Measurements from ENCODE around the gene ALPL.
A peak's percentile ranks its signal among the peaks of the same experiment; 100 is the strongest.
"Not testable (repeated sequence)": the region's sequence is repeated elsewhere in the genome, so short reads cannot be mapped to it uniquely, and the experiment has no call there.

ALPL gene

DNA sequence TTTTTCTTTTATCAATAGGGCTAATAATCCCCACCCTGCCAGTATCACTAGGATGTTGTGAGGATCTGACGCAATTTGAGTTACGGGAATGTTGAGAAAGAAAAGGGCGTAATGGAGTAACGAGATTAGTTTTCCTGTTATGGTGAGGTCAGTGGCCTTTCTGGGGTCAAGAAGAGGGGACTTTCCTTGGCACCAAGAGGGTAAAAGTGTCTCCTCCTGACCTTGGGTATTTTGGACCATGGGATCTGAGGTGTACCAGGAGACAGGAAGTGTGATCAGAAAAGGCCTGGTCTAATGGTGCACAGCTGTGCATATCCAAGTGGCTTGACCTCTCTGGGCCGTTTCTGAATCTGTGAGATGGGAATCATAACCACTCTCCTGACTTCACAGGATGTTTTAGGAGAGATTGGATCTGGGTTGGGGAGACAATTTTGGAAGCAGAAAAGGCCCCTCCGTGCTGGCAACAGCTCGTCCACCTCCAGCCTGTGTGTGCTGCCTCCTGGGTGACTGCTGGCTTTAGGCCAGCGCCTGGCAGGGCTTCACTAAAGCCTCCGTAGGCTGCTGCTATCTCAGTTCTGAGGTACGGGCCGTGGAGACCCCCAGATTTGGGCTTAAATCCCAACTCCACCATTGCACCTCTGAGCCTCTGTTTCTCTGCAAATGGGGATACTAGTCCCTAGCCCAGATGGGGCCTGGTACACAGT lies 37.1 kb downstream of the ALPL start:
- intact Hi-C loops (cut with DNase I): no loop called here
- no peak for DNase-seq

DNA sequence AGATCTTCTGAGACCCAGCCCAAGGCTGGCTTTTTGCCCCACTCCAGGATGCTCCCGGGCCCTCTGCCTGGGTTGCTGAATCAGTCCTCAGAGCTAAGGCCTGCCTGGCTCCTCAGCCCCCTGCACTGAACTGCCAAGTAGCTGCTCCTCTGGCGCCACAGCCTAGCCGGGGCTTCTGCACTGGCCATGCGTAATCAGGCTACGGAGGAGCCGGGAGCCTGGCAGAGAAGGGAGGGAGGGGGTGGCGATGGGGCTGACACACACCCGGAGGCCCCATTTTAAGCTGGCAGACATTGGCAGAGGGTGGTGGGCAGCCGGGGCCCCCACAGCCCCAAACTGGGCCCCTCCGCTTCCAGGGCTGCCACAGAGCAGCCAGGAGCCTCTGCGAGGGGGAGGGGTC lies 38.7 kb downstream of the ALPL start:
- DNase-seq: peak in 31 of 42 donors; percentile 6 to 85 (median 47)
- intact Hi-C loops (cut with DNase I): no loop called here

DNA sequence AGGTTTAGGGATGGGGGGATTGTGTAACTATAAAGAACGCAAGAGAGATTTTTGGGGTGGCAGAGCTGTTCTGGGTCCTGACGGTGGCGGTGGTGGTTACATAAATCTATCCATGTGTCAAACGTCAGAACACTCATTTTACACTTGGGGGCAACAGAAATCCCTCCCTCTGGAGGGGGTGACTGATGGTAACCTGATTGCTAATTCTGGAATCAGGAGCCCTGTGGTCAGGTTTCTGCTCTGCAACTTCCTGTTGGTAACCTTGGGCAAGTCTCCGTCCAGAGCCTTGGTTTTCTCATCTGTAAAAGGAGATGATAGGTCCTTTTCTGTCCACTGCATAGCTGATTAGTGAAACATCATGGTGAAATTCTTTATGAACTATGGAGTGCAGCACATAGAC lies 40.9 kb downstream of the ALPL start:
- DNase-seq: no peak
- intact Hi-C loops (cut with DNase I): no loop called here

DNA sequence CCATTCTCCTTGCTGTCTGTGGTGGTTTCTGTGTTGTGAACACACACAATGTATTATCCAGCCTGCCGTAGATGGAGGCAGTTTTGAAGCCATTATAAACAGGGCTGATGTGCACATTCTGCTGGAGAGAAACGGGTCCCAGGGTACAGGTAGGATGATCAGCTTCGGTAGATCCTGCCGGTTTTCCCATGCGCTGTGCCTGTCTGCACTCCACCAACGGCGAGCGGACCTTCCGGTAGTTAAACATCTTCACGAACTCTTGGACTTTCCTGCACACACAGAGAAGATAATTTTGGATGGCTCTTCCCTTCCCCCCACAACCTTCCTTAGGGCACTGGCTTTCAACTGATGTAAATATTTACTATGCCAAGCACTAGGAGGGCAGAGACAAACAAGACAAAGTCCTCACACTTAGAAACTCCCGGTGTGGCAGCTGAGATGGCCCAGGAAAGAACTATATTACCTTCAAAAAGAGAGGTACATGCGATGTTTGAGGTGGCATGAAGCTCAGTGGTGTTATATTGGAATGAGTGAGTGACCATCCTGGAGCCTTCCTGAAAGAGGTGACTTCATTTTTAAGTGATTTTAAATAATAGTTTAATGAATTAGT lies 41.7 kb downstream of the ALPL start:
- intact Hi-C loops (cut with DNase I): no loop called here
- DNase-seq: no peak

DNA sequence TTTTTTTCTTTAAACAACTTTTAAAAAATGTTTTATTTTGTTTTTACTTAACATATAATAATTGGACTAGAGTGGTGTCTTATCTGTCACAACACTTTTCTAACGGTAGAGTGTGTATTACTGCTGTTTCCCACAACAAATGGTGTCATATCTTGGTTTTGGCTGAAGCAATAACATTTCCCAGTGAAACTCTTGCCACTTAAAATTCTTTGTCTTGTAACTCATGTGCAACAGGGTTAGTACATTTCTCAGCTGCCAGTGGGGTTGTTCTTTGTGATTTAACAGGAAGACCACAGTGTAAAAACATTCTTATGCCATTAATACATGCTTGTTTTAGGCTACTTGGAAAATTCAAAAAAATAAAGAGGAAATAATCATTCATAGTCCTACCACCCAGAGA lies 43.5 kb downstream of the ALPL start:
- intact Hi-C loops (cut with DNase I): no loop called here
- no peak for DNase-seq

DNA sequence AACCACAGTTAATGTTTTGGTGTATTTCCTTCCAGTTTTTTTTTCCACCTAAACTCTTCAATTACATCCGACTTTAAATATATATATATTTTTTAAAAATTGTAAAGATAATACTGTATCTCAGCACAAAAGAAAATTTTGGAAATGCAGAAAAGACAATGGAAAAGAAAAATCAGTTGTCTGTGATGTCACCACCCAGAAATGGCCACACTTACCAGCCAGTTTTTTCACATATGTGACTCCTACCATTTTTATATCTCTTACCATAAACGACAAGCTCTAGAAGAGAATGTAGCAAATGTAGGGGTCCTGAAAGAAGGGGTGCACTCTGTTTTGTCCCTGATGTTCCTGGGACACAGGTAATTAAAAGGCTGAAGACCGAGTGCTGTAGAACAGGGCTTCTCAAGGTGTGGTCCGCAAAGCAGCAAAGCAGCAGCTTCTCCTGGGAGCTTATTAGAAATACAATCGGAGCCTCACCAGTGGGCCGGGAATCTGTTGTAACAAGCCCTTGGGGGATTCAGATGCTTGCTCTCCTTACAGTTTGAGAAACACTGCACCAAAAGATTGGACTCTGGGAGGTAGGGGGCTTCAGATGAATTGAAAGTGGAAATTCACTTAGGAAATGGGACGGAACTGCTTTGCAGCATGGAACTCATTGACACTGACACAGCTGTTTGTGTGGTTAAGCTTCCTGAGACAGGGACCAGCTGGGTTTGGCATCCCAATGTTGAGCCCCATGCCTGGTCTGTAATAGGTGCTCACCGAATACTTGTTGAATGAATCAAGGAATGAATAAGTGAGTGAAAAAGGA lies 44.1 kb downstream of the ALPL start:
- intact Hi-C loops (cut with DNase I): no loop called here

DNA sequence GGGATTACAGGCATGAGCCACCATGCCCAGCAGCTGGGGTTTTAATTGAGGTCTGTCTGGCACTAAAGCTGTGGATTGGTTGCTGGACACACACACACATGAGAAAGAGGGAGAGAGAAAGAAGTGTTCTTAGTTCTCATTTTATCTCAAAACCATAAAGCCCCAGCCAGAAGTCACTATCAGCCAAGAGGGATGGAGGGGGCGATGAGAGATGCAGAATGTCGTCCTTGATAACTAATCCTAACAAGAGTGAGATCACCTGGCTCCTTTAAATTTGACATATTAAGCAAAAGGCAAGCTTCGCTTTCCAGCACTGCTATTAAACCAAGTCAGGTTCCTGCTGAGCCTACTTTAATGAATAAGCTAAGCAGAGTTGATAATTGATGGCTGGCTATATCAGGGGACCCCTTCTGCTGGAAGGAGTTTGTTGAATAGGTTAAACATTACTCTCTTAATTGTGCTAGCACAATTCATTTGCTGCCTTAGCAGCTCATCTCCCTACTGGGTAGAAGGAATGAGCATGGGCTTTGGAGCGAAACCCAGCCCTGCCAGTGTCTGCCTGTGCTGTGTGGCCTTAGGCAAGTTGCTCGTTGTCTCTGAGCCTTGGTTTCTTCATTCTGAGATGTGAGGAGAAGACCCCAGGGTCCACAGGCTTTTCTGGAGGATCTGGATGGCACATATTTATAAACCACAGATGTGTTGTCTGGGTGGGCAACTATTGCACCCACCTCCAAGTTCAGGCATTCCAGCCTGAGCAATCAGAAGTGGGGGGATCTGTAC lies 50.8 kb downstream of the ALPL start:
- intact Hi-C loops (cut with DNase I): no loop called here
- DNase-seq: no peak

More for the DNA sequence above, 44.1 kb downstream of the ALPL start:
- no peak for DNase-seq

DNA sequence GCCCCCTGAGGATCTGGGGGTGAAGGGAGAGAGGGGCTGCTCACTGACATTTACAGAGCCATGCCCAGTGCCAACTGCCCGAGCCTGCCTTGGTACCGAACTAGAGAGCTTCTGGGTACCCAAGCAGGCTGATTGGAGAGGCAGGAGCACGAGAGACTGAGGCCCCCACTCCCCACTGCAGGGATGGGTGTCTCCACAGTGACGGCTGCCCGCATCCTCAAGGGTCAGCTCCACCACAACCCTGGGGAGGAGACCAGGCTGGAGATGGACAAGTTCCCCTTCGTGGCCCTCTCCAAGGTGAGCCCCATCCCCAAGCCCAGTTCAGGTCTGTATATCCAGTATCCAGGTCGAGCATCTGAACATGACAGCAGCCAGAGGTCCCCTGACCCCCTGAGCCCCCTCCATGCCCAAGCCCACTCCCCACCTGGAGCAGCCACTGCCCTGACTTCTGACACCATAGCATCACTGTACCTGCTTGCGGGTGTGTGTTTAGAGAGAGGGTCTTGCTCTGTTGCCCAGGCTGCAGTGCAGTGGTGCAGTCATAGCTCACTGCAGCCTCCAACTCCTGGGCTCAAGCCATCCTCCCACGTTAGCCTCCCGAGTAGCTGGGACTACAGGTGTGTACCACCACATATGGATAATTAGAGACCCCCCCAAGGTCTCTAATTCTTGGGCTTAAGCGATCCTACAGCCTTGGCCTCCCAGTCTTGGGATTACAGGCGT lies 51.9 kb downstream of the ALPL start:
- intact Hi-C loops (cut with DNase I): no loop called here

DNA sequence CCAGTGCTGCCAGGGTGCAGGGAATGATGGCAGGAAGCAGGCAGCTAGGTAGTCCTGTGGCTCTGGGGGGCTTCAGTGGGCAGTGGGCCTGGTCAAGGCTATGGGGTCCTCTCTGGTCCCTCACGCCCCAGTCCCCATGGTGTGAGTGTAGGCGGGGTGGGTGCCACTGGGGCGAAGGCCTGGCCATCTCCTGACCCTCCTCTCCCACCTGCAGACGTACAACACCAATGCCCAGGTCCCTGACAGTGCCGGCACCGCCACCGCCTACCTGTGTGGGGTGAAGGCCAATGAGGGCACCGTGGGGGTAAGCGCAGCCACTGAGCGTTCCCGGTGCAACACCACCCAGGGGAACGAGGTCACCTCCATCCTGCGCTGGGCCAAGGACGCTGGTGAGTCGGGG lies 53.7 kb downstream of the ALPL start:
- intact Hi-C loops (cut with DNase I): no loop called here
- no peak for DNase-seq

More for the DNA sequence above, 51.9 kb downstream of the ALPL start:
- DNase-seq: no peak

DNA sequence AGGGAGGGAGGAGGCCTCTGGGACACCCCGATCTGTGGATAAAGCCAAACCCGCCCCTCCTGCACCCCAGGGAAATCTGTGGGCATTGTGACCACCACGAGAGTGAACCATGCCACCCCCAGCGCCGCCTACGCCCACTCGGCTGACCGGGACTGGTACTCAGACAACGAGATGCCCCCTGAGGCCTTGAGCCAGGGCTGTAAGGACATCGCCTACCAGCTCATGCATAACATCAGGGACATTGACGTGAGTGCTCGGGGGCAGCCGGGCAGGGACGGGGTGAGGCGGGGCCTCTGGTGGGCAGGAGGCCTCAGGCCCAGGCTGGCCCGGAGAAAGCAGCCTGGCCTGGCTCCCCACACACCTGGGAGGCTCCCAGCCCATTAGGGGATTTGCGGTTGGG lies 54.7 kb downstream of the ALPL start:
- intact Hi-C loops (cut with DNase I): no loop called here
- no peak for DNase-seq

DNA sequence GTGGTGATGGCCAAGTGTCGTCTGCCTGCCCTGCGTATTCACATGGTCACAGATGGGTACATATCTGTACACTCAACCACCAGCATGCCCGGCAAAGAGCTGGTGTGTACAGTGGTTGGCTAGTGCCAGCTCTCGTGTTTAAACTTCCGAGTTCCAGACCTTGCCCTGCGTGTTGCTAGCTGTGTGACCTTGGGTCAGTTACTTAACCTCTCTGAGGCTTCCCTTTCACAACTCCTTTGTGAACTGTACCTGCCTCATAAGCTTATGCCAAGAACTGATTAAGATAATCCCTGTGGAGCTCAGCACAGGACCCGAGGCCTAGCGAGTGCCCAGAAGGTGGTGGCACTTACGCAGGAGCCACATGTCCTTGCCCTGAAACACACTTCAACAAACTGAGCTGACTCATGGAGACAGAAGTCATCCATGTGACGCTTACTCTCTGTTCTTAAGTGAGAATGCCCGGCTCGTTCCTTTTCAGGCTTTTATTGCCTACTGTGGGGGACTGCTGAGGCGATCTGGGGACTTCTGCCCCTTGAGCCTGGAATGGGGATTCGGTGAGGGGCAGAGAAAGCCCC lies 55.4 kb downstream of the ALPL start:
- intact Hi-C loops (cut with DNase I): no loop called here
- no peak for DNase-seq

DNA sequence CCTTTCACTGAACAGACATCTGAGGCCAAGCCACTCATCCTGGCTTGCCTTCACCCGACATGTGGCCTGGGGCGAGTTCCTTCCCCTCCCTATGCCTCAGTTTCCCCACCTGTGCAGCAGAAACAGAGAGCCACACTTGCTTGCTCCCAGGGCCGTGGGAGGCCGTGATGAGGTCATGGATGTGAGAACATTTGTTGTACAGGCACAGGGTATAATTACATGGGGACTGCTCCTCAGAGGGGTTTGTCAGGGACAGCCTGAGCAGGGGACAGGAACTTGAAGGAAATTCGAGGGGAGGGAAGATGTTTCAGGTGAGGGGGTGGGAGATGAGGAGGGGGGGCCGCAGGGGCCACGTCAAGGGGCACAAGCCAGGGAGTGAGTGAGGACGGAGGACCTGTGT lies 56.1 kb downstream of the ALPL start:
- DNase-seq: no peak
- intact Hi-C loops (cut with DNase I): no loop called here

DNA sequence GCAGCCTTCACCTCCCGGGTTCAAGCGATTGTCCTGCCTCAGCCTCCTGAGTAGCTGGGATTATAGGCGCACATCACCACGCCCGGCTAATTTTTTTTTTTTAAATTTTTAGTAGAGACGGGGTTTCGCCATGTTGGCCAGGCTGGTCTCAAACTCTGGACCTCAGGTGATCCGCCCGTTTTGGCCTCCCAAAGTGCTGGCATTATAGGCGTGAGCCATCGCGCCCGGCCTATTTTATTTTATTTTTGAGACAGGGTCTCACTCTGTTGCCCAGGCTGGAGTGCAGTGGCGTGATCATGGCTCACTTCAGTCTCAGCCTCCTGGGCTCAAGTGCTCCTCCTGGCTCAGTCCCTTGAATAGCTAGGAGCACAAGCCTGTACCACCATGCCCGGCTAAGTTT lies 57.1 kb downstream of the ALPL start:
- intact Hi-C loops (cut with DNase I); DNase-seq: not testable (repeated sequence)

DNA sequence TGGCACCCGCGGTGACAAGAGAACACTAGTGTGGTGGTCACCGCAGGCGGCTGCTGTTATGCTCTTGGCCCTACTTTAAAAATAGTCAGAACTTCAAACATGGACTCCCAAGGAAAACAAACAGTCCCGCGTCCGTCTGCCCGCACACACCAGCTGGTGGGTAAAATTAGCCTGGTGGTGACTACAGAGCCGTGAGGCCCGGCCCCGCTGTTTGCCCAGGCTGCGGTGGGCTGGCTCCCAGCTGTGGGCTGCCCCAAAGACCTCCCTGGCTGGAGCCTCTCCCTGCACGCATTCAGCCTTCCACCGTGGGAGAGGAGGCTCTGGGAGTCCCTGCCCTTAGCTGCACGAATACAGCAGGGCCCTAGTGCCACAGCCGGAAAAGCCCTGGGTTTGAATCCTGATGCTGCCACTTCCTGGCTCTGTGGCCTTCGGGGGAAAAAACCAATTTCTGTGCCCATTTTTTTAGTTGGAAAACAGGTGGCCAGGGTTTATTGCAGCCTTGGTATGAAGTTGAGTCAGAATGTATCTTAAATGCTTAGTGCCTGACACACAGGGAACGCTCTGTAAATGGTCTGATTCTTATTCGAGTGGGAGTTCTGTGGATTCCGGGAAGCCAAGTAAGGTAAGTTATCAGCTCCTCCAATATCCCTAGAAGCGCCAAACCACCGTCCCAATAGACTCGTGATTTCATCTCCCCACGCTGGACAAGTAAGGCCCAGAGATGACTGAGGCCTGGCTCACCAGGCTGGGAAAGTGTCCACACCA lies 58.2 kb downstream of the ALPL start:
- DNase-seq: no peak
- intact Hi-C loops (cut with DNase I): no loop called here

DNA sequence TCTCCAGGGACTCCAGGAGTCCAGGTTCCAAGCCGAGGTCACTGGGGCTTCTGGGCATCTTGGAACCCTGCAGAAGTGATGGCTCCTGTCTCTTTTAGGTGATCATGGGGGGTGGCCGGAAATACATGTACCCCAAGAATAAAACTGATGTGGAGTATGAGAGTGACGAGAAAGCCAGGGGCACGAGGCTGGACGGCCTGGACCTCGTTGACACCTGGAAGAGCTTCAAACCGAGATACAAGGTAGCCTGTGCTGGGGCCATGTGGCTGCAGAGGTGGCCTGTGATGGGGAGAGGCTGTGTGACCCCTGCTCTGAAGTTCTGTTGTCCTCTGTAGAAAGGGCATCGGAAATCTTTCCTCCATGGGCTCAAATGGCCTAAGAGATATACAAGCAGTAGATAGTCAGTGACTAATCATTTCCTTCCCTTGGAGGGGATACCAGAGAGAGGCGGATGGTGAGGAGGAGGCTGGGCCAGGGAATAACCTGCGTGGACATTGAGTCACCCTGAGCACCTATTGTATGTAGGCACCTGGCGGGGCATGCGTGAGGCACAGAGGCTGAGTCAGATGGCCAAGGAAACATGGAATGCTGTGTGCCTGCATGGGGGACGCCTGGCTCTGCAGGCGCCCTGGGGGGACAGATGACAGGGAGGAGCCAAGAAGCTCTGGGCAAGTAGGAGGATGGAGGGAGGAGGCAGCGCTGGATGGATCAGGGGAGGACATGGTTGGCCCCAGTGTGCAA lies 59.0 kb downstream of the ALPL start:
- no peak for DNase-seq
- intact Hi-C loops (cut with DNase I): no loop called here

DNA sequence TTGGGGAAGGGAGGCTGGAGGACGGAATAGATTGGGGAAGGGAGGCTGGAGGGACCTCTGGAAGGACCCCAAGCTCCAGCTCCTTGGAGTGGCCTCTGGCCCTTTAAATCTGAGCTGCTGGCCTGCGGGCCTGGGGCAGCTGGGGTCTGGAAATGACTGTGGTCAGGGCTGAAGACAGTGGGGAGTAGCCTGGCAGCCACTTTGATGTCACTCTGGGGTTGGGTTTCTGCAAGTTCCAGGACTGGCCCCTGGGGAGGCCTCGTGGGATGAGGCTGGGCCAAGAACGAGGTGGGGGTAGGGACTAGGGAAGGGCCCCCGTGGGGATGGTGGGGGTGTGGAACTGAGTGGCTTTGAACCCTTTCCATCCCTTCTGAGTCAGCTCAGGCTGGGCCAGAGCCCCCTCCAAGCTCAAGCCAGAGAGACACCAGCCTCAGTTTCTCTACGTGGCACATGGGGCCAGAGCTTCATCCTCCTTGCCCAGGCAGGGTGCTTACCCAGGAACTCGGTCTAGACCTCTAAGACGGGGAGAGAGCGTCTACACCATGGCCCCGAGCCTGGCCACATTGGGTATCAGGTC lies 59.7 kb downstream of the ALPL start:
- intact Hi-C loops (cut with DNase I): no loop called here
- DNase-seq: no peak

Measured in head of caudate nucleus (tissue), 42 donors.